ENCODE data around the gene PRDX4. TPM values are rescaled to one million over a fixed set of nuclear protein-coding genes. Genes with fewer than 3 reads are reported as not detected.

The PRDX4 gene
- total and polyA plus RNA-seq, 2 of the 8 experiments (the other 6 are each of a cell fraction or from before 2014, with no cell fraction given): 130 TPM

GRCh38 chrX:23659339-23659738 lies 8.0 kb upstream of the PRDX4 start (continued):
- TF ChIP-seq CTCF (IDR thresholded peaks at IDR 0.05; ENCODE audit: control extremely low read depth in 1 of 3, insufficient read depth in 1 of 3, low read depth in 1 of 3, low read length in 3 of 3): no peak
- no peak for TF ChIP-seq CHD7 (IDR thresholded peaks at IDR 0.05; ENCODE audit: insufficient replicate concordance, low read length)
- TF ChIP-seq BACH1 (IDR thresholded peaks at IDR 0.05; ENCODE audit: low read length): no peak
- TF ChIP-seq HDAC2 (IDR thresholded peaks at IDR 0.05; ENCODE audit: borderline replicate concordance in 1 of 2, low read depth in 2 of 2, low read length in 2 of 2): no peak
- no peak for TF ChIP-seq ASH2L (IDR thresholded peaks at IDR 0.05; ENCODE audit: low read length)
- TF ChIP-seq ZNF274 (IDR thresholded peaks at IDR 0.05; ENCODE audit: borderline replicate concordance, extremely low read depth, low read length): no peak

All from H1 (cell line).